ENCODE data around the gene CLTA. TPM values are rescaled to one million over a fixed set of nuclear protein-coding genes. Genes with fewer than 3 reads are reported as not detected.

The CLTA gene
- polyA plus RNA-seq, 1 of the 3 experiments (the other 2 are of a cell fraction) = 260 TPM

DNA sequence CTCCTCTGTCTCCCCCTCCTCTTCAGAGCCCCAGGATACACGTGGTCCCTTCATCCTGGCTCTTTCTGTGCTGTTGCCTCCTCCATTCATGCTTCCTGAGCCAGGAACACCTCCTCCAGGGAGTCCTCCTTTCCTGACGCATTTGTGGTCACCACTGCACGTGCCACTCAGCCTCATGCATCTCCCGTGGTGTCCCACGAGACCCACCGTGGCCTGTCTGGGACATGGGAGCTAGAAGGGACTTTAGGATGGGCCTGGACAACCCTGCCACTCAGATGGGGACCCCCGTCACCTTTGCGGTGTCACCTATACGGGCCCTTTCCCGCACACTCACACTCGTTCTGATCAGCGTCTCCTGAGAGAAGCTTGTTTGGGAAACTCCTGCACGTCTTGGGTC, 47.5 kb upstream of the CLTA start:
- TF ChIP-seq YY1 (IDR thresholded peaks at IDR 0.05; ENCODE audit: low read depth) (no peak), FOSL2 (IDR thresholded peaks at IDR 0.05; ENCODE audit: borderline replicate concordance, low read depth) (no peak), SIN3A (IDR thresholded peaks at IDR 0.05; ENCODE audit: borderline replicate concordance, low read depth, low read length) (no peak), EZH2phosphoT487 (IDR thresholded peaks at IDR 0.05; ENCODE audit: borderline replicate concordance, low read depth) (no peak), RFX5 (IDR thresholded peaks at IDR 0.05; ENCODE audit: low read length) (no peak), NFIC (IDR thresholded peaks at IDR 0.05; ENCODE audit: borderline replicate concordance) (no peak), POLR2AphosphoS5 (IDR thresholded peaks at IDR 0.05; ENCODE audit: low read depth, low read length) (no peak), TCF12 (IDR thresholded peaks at IDR 0.05) (no peak)
- TF ChIP-seq, protein P1, sequence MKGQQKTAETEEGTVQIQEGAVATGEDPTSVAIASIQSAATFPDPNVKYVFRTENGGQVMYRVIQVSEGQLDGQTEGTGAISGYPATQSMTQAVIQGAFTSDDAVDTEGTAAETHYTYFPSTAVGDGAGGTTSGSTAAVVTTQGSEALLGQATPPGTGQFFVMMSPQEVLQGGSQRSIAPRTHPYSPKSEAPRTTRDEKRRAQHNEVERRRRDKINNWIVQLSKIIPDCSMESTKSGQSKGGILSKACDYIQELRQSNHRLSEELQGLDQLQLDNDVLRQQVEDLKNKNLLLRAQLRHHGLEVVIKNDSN (IDR thresholded peaks at IDR 0.05; ENCODE audit: borderline replicate concordance, low read depth) = no peak
- no peaks in the 10 kb centered on the region for H3K9me2 ChIP-seq
- H3K9ac ChIP-seq = no peak overlapping the region
- peaks cover 12% of the 10 kb centered on the region for H3F3A ChIP-seq (replicated peaks; ENCODE audit: insufficient read depth)
- CTCF ChIA-PET = interaction anchor here (0.6 to 8.1 kb wide), 3 partner anchors 23 to 186 kb away, joined by 3 to 113 read pairs (median 14); partner anchors contain the start of gene CCIN
- no peaks in the 10 kb centered on the region for H3K9me3 ChIP-seq
- peaks cover 35% of the 10 kb centered on the region; the same call in 1 of the 2 replicates for H3K79me2 ChIP-seq (ENCODE audit: insufficient read depth)
- H3K36me3 ChIP-seq (replicated peaks in 1 of 2; ENCODE audit: control insufficient read depth in 1 of 2, insufficient read depth in 2 of 2, low read length in 1 of 2) = peaks cover 0 to 23% of the 10 kb centered on the region in 2 experiments
- no peak for DNase-seq
- no peaks in the 10 kb centered on the region for H3K27me3 ChIP-seq (ENCODE audit: insufficient read depth)
- no peak overlapping the region for H3K4me3 ChIP-seq (ENCODE audit: low read depth in 2 of 2, low read length in 1 of 2)
- WGBS (ENCODE audit: low lambda C conversion rate) = 91% methylated on average over 13 of the region's 13 CpGs
- POLR2A ChIA-PET = no interaction called here
- H3K27ac ChIP-seq (ENCODE audit: low read depth in 2 of 2, low read length in 1 of 2) = no peak overlapping the region
- H3K4me1 ChIP-seq (ENCODE audit: control insufficient read depth in 1 of 2, insufficient read depth in 2 of 2, low read depth in 1 of 2, low read length in 1 of 2) = peaks cover 7 to 13% of the 10 kb centered on the region in 2 experiments; a peak in 3 of 4 replicates
- H4K20me1 ChIP-seq (ENCODE audit: insufficient read depth) = peaks cover 3% of the 10 kb centered on the region
- H3K4me2 ChIP-seq = no peak overlapping the region
- no peak overlapping the region for H2AFZ ChIP-seq (ENCODE audit: low read depth)

DNA sequence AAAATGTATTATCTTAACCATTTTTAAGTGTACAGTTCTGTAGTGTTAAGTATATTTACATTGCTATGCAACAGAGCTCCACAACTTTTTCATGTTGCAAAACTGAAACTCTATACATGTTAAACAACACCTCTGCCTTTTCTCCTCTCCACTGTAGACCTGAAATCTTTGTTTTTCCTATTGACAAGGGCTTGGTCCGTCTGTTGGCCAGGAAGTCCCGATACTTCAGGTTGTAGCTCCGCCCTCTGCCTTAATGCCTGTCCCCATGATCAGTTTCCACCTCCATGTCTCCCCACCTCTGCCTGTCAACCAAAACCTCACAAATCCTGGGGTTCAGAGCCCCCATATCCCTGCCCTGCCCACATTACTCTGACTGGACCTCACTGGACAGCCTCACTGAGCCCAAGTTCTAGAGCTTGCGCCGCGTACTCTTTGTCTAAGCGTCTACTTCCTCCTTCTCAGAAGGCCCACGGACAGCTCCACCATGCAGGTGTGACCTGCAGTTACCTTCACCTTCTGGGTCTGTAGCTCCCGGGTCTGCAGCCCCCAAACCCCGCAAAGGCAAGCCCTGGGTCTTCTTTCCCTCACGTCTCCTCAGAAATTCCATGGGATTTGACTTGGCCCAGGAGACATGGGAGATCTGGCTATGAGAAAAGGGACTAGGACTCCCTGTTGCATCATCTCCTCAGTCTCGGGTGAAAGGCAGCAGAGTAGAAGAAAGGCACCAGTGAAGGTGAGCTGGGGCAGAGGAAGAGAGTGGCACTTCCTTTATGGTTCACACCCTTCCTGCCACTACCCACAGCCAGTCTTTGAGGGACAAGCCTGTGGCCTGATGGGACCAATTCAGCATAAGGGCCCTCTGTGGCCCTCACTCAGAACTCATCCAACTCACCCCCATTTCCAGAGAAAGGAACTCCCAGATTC, 46.1 kb upstream of the CLTA start:
- H3K36me3 ChIP-seq (replicated peaks in 1 of 2; ENCODE audit: control insufficient read depth in 1 of 2, insufficient read depth in 2 of 2, low read length in 1 of 2) = peaks cover 0 to 23% of the 10 kb centered on the region in 2 experiments
- 91% methylated on average over 11 of the region's 12 CpGs for WGBS (ENCODE audit: low lambda C conversion rate)
- DNase-seq = no peak
- ChIA-PET POLR2A (no interaction called here), CTCF (interaction anchor here (2.1 to 2.4 kb wide), 2 partner anchors 20 to 22 kb away, joined by 6 to 14 read pairs; no protein-coding TSS in a partner anchor)
- H3K4me3 ChIP-seq (ENCODE audit: low read depth in 2 of 2, low read length in 1 of 2) = no peak overlapping the region
- no peak overlapping the region for H3K9ac ChIP-seq
- H3K79me2 ChIP-seq (ENCODE audit: insufficient read depth) = peaks cover 27% of the 10 kb centered on the region; the same call in 1 of the 2 replicates
- peaks cover 13 to 26% of the 10 kb centered on the region in 2 experiments; a peak in 3 of 4 replicates for H3K4me1 ChIP-seq (ENCODE audit: control insufficient read depth in 1 of 2, insufficient read depth in 2 of 2, low read depth in 1 of 2, low read length in 1 of 2)
- no peaks in the 10 kb centered on the region for H3K27me3 ChIP-seq (ENCODE audit: insufficient read depth)
- H3K9me2 ChIP-seq = no peaks in the 10 kb centered on the region
- peaks cover 25% of the 10 kb centered on the region for H3F3A ChIP-seq (replicated peaks; ENCODE audit: insufficient read depth)
- H2AFZ ChIP-seq (ENCODE audit: low read depth) = no peak overlapping the region
- no peaks in the 10 kb centered on the region; the same call in 1 of the 2 replicates for H4K20me1 ChIP-seq (ENCODE audit: insufficient read depth)
- H3K27ac ChIP-seq (ENCODE audit: low read depth in 2 of 2, low read length in 1 of 2) = no peak overlapping the region
- H3K9me3 ChIP-seq = no peaks in the 10 kb centered on the region
- no peak overlapping the region for H3K4me2 ChIP-seq
- TF ChIP-seq ELF1 (IDR thresholded peaks at IDR 0.05) (no peak), JUND (IDR thresholded peaks at IDR 0.05) (no peak), POLR2AphosphoS5 (IDR thresholded peaks at IDR 0.05; ENCODE audit: low read depth, low read length) (no peak), GABPA (IDR thresholded peaks at IDR 0.05; ENCODE audit: low read depth) (no peak), SIN3A (IDR thresholded peaks at IDR 0.05; ENCODE audit: borderline replicate concordance, low read depth, low read length) (no peak), GATA2 (CRISPR knock-in tag; IDR thresholded peaks at IDR 0.05) (no peak), SMC3 (IDR thresholded peaks at IDR 0.05; ENCODE audit: low read depth, low read length) (no peak), EZH2phosphoT487 (IDR thresholded peaks at IDR 0.05; ENCODE audit: borderline replicate concordance, low read depth) (no peak), TCF12 (IDR thresholded peaks at IDR 0.05) (no peak), TAF1 (IDR thresholded peaks at IDR 0.05; ENCODE audit: borderline replicate concordance, low read depth, low read length) (no peak), NRF1 (IDR thresholded peaks at IDR 0.05; ENCODE audit: low read depth, low read length) (no peak), YY1 (IDR thresholded peaks at IDR 0.05; ENCODE audit: low read depth) (no peak), EP300 (IDR thresholded peaks at IDR 0.05; ENCODE audit: borderline replicate concordance in 1 of 2, low read depth in 1 of 2, low read length in 1 of 2) (no peak)
- TF ChIP-seq, protein P2, sequence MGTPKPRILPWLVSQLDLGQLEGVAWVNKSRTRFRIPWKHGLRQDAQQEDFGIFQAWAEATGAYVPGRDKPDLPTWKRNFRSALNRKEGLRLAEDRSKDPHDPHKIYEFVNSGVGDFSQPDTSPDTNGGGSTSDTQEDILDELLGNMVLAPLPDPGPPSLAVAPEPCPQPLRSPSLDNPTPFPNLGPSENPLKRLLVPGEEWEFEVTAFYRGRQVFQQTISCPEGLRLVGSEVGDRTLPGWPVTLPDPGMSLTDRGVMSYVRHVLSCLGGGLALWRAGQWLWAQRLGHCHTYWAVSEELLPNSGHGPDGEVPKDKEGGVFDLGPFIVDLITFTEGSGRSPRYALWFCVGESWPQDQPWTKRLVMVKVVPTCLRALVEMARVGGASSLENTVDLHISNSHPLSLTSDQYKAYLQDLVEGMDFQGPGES (IDR thresholded peaks at IDR 0.05; ENCODE audit: low read depth, low read length) = no peak
- TF ChIP-seq, protein P3, sequence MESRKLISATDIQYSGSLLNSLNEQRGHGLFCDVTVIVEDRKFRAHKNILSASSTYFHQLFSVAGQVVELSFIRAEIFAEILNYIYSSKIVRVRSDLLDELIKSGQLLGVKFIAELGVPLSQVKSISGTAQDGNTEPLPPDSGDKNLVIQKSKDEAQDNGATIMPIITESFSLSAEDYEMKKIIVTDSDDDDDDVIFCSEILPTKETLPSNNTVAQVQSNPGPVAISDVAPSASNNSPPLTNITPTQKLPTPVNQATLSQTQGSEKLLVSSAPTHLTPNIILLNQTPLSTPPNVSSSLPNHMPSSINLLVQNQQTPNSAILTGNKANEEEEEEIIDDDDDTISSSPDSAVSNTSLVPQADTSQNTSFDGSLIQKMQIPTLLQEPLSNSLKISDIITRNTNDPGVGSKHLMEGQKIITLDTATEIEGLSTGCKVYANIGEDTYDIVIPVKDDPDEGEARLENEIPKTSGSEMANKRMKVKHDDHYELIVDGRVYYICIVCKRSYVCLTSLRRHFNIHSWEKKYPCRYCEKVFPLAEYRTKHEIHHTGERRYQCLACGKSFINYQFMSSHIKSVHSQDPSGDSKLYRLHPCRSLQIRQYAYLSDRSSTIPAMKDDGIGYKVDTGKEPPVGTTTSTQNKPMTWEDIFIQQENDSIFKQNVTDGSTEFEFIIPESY (IDR thresholded peaks at IDR 0.05; ENCODE audit: borderline replicate concordance, low read depth) = no peak
- TF ChIP-seq, protein P1 (IDR thresholded peaks at IDR 0.05; ENCODE audit: borderline replicate concordance, low read depth) = no peak
- TF ChIP-seq, protein P4, sequence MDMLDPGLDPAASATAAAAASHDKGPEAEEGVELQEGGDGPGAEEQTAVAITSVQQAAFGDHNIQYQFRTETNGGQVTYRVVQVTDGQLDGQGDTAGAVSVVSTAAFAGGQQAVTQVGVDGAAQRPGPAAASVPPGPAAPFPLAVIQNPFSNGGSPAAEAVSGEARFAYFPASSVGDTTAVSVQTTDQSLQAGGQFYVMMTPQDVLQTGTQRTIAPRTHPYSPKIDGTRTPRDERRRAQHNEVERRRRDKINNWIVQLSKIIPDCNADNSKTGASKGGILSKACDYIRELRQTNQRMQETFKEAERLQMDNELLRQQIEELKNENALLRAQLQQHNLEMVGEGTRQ (IDR thresholded peaks at IDR 0.05; ENCODE audit: borderline replicate concordance, low read depth, low read length) = no peak

Data from SK-N-SH (cell line).